ENCODE data around the gene ARHGAP26. TPM values are rescaled to one million over a fixed set of nuclear protein-coding genes. Genes with fewer than 3 reads are reported as not detected.

The ARHGAP26 gene
- total and polyA plus RNA-seq, 2 donors (not counting 3 experiments of a cell fraction or from before 2014, with no cell fraction given), result 3.1 to 16.2 TPM

DNA sequence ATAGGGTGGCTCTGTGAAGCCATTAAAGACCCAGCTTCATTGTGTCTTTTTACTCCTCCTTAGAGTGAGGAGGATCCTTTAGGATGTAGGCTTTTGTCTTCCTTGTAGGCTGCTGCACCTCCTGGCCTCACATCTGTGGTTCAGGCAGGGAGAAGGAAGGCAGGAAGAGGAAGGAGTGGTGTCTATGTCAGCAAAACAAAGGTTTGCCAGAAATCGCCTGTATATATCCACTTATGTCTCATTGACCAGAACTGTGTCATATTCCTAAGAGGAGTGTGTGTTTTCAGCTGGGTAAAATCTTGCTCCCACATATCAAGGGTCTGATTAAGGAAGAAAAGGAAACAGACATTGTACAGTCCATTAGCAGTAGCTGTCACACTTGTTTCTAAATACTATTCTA is 213.8 kb downstream of the ARHGAP26 start:
- H3K4me3 ChIP-seq (replicated peaks in 1 of 3; ENCODE audit: insufficient read depth in 1 of 3, low read depth in 1 of 3, low read length in 3 of 3), result no peak overlapping the region
- intact Hi-C loops (cut with micrococcal nuclease) (no loop called here), dilution Hi-C loops (cut with MboI; ENCODE audit: extremely low pct_ligation_motif_present, low sequenced_read_pairs) (no loop called here)
- DNase-seq (ENCODE audit: low read depth, low spot score), result no peak
- ChIA-PET POLR2A (no interaction called here), CTCF (interaction anchor here (1.0 to 1.8 kb wide), 2 partner anchors 12 to 18 kb away, joined by 4 to 6 read pairs; no protein-coding TSS in a partner anchor)
- no peak for TF ChIP-seq POLR2A (IDR thresholded peaks at IDR 0.05; ENCODE audit: low read depth, low read length)
- no peak for TF ChIP-seq MYC (IDR thresholded peaks at IDR 0.05; ENCODE audit: low read depth, low read length)
- no peak for TF ChIP-seq FOS (IDR thresholded peaks at IDR 0.05; ENCODE audit: borderline replicate concordance, insufficient read depth, low read length)
- TF ChIP-seq GATA2 (IDR thresholded peaks at IDR 0.05; ENCODE audit: insufficient read depth, insufficient read length, low read depth, low read length), result no peak
- TF ChIP-seq EZH2 (IDR thresholded peaks at IDR 0.05; ENCODE audit: borderline replicate concordance, low read depth, low read length, severe bottlenecking), result no peak
- TF ChIP-seq POLR2AphosphoS5 (IDR thresholded peaks at IDR 0.05; ENCODE audit: insufficient read depth, low read depth, low read length), result no peak
- TF ChIP-seq, protein P1, sequence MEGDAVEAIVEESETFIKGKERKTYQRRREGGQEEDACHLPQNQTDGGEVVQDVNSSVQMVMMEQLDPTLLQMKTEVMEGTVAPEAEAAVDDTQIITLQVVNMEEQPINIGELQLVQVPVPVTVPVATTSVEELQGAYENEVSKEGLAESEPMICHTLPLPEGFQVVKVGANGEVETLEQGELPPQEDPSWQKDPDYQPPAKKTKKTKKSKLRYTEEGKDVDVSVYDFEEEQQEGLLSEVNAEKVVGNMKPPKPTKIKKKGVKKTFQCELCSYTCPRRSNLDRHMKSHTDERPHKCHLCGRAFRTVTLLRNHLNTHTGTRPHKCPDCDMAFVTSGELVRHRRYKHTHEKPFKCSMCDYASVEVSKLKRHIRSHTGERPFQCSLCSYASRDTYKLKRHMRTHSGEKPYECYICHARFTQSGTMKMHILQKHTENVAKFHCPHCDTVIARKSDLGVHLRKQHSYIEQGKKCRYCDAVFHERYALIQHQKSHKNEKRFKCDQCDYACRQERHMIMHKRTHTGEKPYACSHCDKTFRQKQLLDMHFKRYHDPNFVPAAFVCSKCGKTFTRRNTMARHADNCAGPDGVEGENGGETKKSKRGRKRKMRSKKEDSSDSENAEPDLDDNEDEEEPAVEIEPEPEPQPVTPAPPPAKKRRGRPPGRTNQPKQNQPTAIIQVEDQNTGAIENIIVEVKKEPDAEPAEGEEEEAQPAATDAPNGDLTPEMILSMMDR (IDR thresholded peaks at IDR 0.05; ENCODE audit: extremely low read depth in 1 of 2, insufficient read depth in 1 of 2, low read depth in 1 of 2, low read length in 2 of 2), result no peak
- no peak for TF ChIP-seq JUN (IDR thresholded peaks at IDR 0.05; ENCODE audit: borderline replicate concordance, insufficient read depth, insufficient read length, low read depth)
- TF ChIP-seq MAX (IDR thresholded peaks at IDR 0.05; ENCODE audit: insufficient read depth, insufficient read length), result no peak
- H3K4me1 ChIP-seq (ENCODE audit: control insufficient read depth, extremely low read depth, insufficient read depth, low read length), result peaks cover 44% of the 10 kb centered on the region
- no peaks in the 10 kb centered on the region for H4K20me1 ChIP-seq (replicated peaks; ENCODE audit: control insufficient read depth, extremely low read depth, insufficient read depth, low read length)
- FAIRE-seq, result no peak
- H3K27me3 ChIP-seq (ENCODE audit: control insufficient read depth in 2 of 2, insufficient read depth in 2 of 2, low read length in 2 of 2), result no peaks in the 10 kb centered on the region
- H3K36me3 ChIP-seq (ENCODE audit: control insufficient read depth in 2 of 2, extremely low read depth in 1 of 2, insufficient read depth in 2 of 2, low read length in 2 of 2), result no peaks in the 10 kb centered on the region
- no peak overlapping the region for H2AFZ ChIP-seq (ENCODE audit: low read depth, low read length)
- no peak overlapping the region for H3K9ac ChIP-seq (replicated peaks; ENCODE audit: extremely low read depth, insufficient read depth, low read length)
- H3K9me3 ChIP-seq (replicated peaks; ENCODE audit: control insufficient read depth, insufficient read depth, low read length), result no peaks in the 10 kb centered on the region
- H3K9me1 ChIP-seq (replicated peaks; ENCODE audit: control insufficient read depth, extremely low read depth, insufficient read depth, low read length), result no peaks in the 10 kb centered on the region
- no TSS peak for BruUV-seq (replicated peaks)
- H3K27ac ChIP-seq (ENCODE audit: insufficient read depth, low read depth, low read length), result no peak overlapping the region
- no peak overlapping the region for H3K4me2 ChIP-seq (ENCODE audit: insufficient read depth, low read length)
- H3K79me2 ChIP-seq (ENCODE audit: control insufficient read depth, insufficient read depth, low read length), result no peaks in the 10 kb centered on the region
